NCI-H69 (cell line): ENCODE data around the gene LRRC2.
"Not testable (repeated sequence)": the region's sequence is repeated elsewhere in the genome, so short reads cannot be mapped to it uniquely, and the experiment has no call there.

Source experiments
- DNase-seq: peaks from one replicate; lab custom pipeline; 2025; lab: John Stamatoyannopoulos, UW

Gene LRRC2

GRCh38 chr3:46557814-46558183 is 8.3 kb downstream of the LRRC2 start:
- no peak for DNase-seq

- no peak for DNase-seq
These were observed 12.9 kb downstream of the LRRC2 start for GRCh38 chr3:46553154-46553553.

GRCh38 chr3:46552538-46552937 is 13.6 kb downstream of the LRRC2 start:
- DNase-seq = no peak

- DNase-seq = no peak
These were observed 14.5 kb downstream of the LRRC2 start for GRCh38 chr3:46551615-46552014.

- no peak for DNase-seq
These were observed 16.1 kb downstream of the LRRC2 start for GRCh38 chr3:46549989-46550388.

- no peak for DNase-seq
These were observed 16.6 kb downstream of the LRRC2 start for GRCh38 chr3:46549408-46549904.

- not testable (repeated sequence) for DNase-seq
These were observed 17.5 kb downstream of the LRRC2 start for GRCh38 chr3:46548611-46549010.

- DNase-seq = no peak
These were observed 19.1 kb downstream of the LRRC2 start for GRCh38 chr3:46546896-46547440.

GRCh38 chr3:46545818-46546630 is 20.1 kb downstream of the LRRC2 start:
- no peak for DNase-seq

- no peak for DNase-seq
These were observed 21.2 kb downstream of the LRRC2 start for GRCh38 chr3:46544771-46545503.

- no peak for DNase-seq
These were observed 23.3 kb downstream of the LRRC2 start for GRCh38 chr3:46542801-46543201.

- no peak for DNase-seq
These were observed 23.8 kb downstream of the LRRC2 start for GRCh38 chr3:46542344-46542743.

GRCh38 chr3:46541835-46542234 is 24.3 kb downstream of the LRRC2 start:
- no peak for DNase-seq

- DNase-seq = no peak
These were observed 25.6 kb downstream of the LRRC2 start for GRCh38 chr3:46540550-46540949.

GRCh38 chr3:46539443-46540005 is 26.6 kb downstream of the LRRC2 start:
- no peak for DNase-seq

- peak; percentile 29 for DNase-seq
These were observed 27.2 kb downstream of the LRRC2 start for GRCh38 chr3:46538803-46539442.

- not testable (repeated sequence) for DNase-seq
These were observed 27.7 kb downstream of the LRRC2 start for GRCh38 chr3:46538425-46538802.

- no peak for DNase-seq
These were observed 28.3 kb downstream of the LRRC2 start for GRCh38 chr3:46537779-46538178.

GRCh38 chr3:46537316-46537715 is 28.8 kb downstream of the LRRC2 start:
- DNase-seq = no peak

- no peak for DNase-seq
These were observed 29.3 kb downstream of the LRRC2 start for GRCh38 chr3:46536758-46537157.

- DNase-seq = no peak
These were observed 30.4 kb downstream of the LRRC2 start for GRCh38 chr3:46535746-46536145.

- no peak for DNase-seq
These were observed 33.0 kb downstream of the LRRC2 start for GRCh38 chr3:46533091-46533490.
